Activated naive CD4-positive, alpha-beta T cell treated with anti-CD3 and anti-CD28 coated beads for 36 hours (primary cell): ENCODE results near the gene ATP6V1C2. TPM values are rescaled to one million over a fixed set of nuclear protein-coding genes. Genes with fewer than 3 reads are reported as not detected.
"Not testable (repeated sequence)": the region's sequence is repeated elsewhere in the genome, so short reads cannot be mapped to it uniquely, and the experiment has no call there.

ENCODE experiments used
- CTCF ChIA-PET: fragments of 350-600 bp; sonication (Branson Sonifier 250); formaldehyde crosslinking; loops from one replicate; lab custom pipeline; 2021; ENCODE audit warnings: antibody characterized with exemption; lab: Charles Lee
- DNase-seq: peaks from one replicate; pipeline ENCODE4 v3.0.0-alpha.2; 2020
- H3K27ac Mint-ChIP-seq: one replicate; pipeline ENCODE4 v1.8.0; 2021; ENCODE audit warnings: mild to moderate bottlenecking, mixed read lengths
- H3K27me3 Mint-ChIP-seq: one replicate; pipeline ENCODE4 v1.8.0; 2021; ENCODE audit warnings: low read depth, mixed read lengths
- H3K36me3 Mint-ChIP-seq: one replicate; pipeline ENCODE4 v1.8.0; 2021; ENCODE audit warnings: low read depth, mixed read lengths
- H3K4me1 Mint-ChIP-seq: one replicate; pipeline ENCODE4 v1.8.0; 2021; ENCODE audit warnings: low read depth, mixed read lengths
- H3K4me3 Mint-ChIP-seq: one replicate; pipeline ENCODE4 v1.8.0; 2021; ENCODE audit warnings: mild to moderate bottlenecking, moderate library complexity, mixed read lengths
- H3K9me3 Mint-ChIP-seq: one replicate; pipeline ENCODE4 v1.8.0; 2021; ENCODE audit warnings: mixed read lengths
- intact Hi-C: fragments of 100-400 bp; cut with micrococcal nuclease; formaldehyde crosslinking; loops from one replicate; pipeline ENCODE4 v1.15.1; 2023
- total RNA-seq, 2 experiments: library from RNA; stranded (reverse); gene quantifications; one replicate each; pipeline ENCODE4 v1.2.3, GENCODE V29; 2021

The ATP6V1C2 gene
- total RNA-seq, 2 experiments from 2014 or later = not detected

DNA sequence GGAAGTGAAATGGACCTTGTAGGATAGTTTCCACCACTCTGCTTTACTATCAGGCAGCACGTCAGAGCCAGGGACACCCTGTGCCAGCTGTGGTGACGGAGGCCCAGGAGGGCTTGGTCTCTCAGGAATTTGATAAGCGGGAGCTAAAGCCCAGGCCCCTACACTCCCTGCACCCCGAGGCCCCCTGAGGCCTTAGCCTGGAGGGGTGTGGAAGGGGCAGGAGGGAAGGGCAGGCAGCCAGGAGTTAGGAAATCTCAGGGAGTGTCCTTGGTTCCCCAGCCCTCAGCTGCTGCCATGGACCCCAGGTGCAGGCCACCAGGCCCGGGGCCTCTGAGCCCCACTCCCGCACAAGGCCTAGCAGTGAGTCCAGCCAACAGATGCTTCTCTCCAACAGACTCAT is 53.0 kb downstream of the ATP6V1C2 start:
- intact Hi-C loops = no loop called here
- CTCF ChIA-PET = no interaction called here
- no peaks in the 10 kb centered on the region for H3K4me1 Mint-ChIP-seq
- no peaks in the 10 kb centered on the region for H3K36me3 Mint-ChIP-seq
- no peaks in the 10 kb centered on the region for H3K9me3 Mint-ChIP-seq
- DNase-seq = no peak
- H3K4me3 Mint-ChIP-seq = no peak overlapping the region
- no peak overlapping the region for H3K27ac Mint-ChIP-seq
- no peaks in the 10 kb centered on the region for H3K27me3 Mint-ChIP-seq

DNA sequence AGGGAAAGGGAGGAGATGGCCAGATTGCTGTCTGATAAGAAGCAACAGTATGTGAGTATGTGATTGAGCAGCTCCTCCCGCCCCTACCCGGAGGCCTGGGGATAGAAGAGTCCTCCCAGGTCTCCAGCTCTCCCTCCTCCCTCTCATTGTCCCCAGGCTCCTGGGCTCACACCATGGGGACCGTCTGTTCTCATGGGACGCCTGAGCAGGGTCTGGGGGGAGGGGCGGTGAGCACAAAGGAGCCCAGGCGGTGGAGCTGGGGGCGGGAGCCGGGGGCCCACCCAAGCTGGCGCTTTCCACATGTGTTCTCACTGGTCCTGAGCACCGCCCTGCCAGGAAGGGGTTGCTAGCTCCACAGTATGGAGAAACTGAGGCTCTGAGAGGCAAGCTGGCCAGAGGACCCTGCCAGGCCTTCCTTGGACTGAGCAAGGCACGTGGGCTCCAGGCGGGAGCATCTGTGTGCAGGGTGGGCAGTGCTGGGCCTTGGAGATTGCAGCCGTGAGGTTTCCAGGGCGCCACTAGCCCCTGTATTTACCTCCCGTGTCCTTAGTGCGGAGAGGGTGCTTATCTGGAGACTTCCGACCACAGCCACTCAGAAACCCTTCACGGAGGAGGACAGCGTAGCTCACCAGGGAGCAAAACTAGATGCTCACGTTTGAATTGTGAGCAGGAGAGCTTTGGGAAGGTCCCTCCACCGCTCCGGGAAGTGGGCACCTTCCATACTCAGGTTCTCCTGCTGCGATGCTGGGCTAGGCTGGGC is 53.8 kb downstream of the ATP6V1C2 start:
- CTCF ChIA-PET = no interaction called here
- no peak overlapping the region for H3K27ac Mint-ChIP-seq
- H3K9me3 Mint-ChIP-seq = no peaks in the 10 kb centered on the region
- DNase-seq = no peak
- intact Hi-C loops = no loop called here
- no peaks in the 10 kb centered on the region for H3K4me1 Mint-ChIP-seq
- H3K27me3 Mint-ChIP-seq = no peaks in the 10 kb centered on the region
- peaks cover 4% of the 10 kb centered on the region for H3K36me3 Mint-ChIP-seq
- no peak overlapping the region for H3K4me3 Mint-ChIP-seq

DNA sequence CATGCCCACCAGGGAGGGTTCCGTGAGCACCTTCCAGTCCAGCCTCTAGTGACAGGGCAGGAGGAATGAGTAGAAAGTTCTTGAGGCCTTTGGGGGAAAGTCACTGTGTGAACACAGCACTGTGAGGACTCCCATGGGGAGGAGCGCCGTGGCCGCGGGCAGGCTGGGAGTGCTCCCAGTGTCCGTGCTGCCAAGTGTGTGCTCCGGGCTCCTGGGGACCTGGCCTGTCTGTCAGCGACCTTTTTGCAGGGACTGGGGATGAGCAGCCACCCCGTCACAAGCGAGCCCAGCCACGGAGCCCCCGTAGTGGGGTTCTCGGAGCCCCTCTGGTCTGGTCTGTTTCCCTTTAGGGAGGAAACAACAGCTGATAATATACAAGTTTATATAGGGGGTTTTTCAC is 54.4 kb downstream of the ATP6V1C2 start:
- H3K36me3 Mint-ChIP-seq = peaks cover 7% of the 10 kb centered on the region
- intact Hi-C loops = no loop called here
- H3K4me3 Mint-ChIP-seq = no peak overlapping the region
- DNase-seq = no peak
- no peak overlapping the region for H3K27ac Mint-ChIP-seq
- no peaks in the 10 kb centered on the region for H3K27me3 Mint-ChIP-seq
- no peaks in the 10 kb centered on the region for H3K9me3 Mint-ChIP-seq
- no peaks in the 10 kb centered on the region for H3K4me1 Mint-ChIP-seq
- CTCF ChIA-PET = no interaction called here

DNA sequence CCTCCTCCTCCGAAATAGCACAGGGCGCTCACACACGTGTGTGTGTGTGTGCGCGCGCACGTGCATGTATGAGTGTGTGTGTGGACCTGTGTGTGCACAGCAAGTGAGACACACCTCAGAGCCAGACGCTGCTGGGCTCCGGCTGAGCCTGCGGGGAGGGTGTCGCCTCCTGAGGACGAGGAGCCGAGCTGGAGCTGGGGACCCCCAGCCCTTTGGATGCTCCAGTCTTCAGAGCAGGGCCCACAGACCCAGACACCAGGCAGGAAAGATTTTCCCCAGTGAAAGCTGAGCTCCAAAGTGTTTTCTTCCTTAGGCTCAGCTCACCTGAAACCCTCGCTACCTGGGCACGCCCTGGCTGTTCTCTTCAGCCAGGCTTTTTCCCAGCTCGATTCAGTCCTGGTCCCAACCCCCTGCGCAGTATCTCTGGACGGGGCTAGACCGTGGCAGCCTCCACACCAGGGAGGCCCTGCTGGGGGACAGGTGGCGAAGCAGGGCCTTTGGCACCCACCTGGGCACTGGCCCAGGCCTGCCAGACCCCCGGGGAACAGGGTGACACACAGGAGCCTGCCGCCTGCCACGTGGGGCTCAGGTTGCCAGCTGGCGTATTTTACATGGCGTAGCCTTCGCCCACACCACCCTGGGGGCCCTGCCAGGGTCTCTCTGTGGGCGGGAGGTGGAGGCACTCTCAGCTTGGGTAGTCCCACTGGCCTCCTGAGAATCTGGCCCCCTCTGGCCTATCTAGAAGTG is 55.0 kb downstream of the ATP6V1C2 start:
- H3K9me3 Mint-ChIP-seq = no peaks in the 10 kb centered on the region
- no peaks in the 10 kb centered on the region for H3K4me1 Mint-ChIP-seq
- no peak overlapping the region for H3K4me3 Mint-ChIP-seq
- peaks cover 10% of the 10 kb centered on the region for H3K36me3 Mint-ChIP-seq
- no peak for DNase-seq
- H3K27ac Mint-ChIP-seq = no peak overlapping the region
- CTCF ChIA-PET = no interaction called here
- no peaks in the 10 kb centered on the region for H3K27me3 Mint-ChIP-seq
- intact Hi-C loops = no loop called here

DNA sequence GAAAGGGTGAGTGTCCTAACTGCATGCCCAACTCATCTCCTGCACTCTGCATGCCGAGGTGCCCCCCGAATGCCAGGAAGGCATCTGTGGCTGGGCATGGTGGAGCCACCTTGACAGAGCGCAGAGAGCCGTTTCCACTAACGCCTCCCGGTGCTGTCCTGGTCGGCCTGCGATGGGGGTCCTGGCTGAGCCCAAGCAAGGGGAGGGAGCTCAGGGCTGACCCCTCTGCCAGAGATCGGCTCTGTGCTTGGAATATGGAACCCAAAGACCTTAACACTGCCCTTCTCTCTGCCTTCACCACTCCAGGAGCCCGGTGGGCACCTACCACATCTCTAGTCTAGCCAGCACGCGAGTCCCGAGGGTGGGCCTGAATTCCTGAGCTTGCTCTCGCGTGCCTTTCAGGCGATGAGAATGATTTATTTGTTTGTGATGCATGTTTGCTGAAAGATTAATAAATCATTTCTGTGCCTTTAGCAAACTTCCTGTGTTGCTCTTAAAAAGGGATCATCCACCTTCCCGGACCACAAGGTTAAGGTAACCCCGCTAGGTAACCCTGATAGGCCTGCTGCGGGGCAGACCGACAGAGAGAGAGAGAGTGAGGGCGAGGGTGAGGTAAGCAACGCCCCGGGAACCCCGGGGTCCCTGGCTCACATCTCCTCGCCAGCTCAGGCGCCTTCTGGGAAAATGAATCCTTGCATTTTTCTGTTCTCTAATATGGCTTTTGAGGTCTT is 55.8 kb downstream of the ATP6V1C2 start:
- CTCF ChIA-PET = no interaction called here
- intact Hi-C loops = no loop called here
- H3K27ac Mint-ChIP-seq = no peak overlapping the region
- H3K4me3 Mint-ChIP-seq = no peak overlapping the region
- no peaks in the 10 kb centered on the region for H3K9me3 Mint-ChIP-seq
- no peak for DNase-seq
- H3K4me1 Mint-ChIP-seq = no peaks in the 10 kb centered on the region
- H3K36me3 Mint-ChIP-seq = peaks cover 13% of the 10 kb centered on the region
- no peaks in the 10 kb centered on the region for H3K27me3 Mint-ChIP-seq

DNA sequence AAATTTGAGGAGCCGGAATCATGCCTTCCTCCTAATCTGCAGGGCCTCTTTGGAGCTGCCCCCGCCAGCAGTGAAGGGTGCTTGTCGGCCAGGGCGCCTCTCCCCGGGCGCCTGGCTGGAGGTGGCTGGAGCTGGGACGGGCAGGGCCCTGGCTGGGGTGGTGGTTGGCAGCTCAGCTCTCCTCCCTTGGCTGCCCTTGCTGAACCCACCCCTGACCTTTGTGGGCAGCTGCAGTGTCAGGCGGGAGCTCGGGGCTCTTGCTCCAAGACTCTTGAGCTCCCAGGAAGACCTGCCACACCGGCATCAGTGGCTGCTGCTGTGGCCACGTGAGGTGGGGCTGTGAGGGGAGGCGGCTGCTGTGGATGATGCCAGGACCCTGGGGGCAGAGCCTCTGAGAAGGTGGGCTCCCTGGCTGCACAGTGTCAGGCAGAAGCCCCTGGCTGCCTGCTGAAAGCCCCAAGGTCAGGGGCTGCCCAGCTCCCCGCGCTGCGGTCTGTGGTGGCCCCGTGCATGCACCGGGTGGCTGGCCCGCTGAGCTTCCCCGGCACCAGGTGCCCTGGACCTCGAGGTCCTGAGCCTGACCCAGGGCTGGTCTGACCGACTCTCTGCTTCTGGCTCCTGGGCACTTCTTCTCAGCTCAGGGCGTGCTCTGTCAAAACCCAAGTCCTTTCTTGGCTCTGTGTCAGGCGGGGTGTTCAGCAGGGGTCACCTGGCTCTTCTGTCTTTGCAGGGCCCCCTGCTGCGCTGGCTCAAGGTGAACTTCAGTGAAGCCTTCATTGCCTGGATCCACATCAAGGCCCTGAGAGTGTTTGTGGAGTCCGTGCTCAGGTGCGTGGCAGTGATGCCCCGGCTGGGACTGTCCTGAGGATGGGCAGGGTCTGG is 56.7 kb downstream of the ATP6V1C2 start:
- H3K9me3 Mint-ChIP-seq = no peaks in the 10 kb centered on the region
- intact Hi-C loops = no loop called here
- DNase-seq = no peak
- H3K36me3 Mint-ChIP-seq = peaks cover 16% of the 10 kb centered on the region
- no peaks in the 10 kb centered on the region for H3K4me1 Mint-ChIP-seq
- H3K27me3 Mint-ChIP-seq = no peaks in the 10 kb centered on the region
- CTCF ChIA-PET = no interaction called here
- H3K27ac Mint-ChIP-seq = no peak overlapping the region
- H3K4me3 Mint-ChIP-seq = no peak overlapping the region

DNA sequence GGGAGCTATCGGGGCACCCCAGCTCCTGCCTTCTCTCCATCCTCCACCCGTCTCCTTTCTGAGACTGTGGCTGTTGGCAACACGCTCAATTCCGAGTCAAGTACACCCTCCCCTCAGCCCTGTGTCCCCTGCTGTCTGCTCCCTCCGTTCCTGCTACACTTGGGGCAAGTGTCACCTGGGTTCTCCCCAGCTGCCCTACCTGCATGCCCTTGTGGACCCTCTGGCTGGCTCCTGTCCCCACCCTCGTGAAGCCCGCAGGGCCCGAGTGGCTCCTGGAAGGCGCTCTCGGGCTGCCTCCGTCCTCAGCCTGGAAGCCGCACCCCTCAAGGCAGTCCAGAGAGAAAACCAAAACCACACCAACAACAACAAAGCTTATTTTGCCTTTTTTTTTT is 57.3 kb downstream of the ATP6V1C2 start:
- DNase-seq = no peak
- intact Hi-C loops = no loop called here
- H3K27ac Mint-ChIP-seq = no peak overlapping the region
- H3K4me3 Mint-ChIP-seq = no peak overlapping the region
- H3K27me3 Mint-ChIP-seq = no peaks in the 10 kb centered on the region
- H3K36me3 Mint-ChIP-seq = peaks cover 16% of the 10 kb centered on the region
- H3K9me3 Mint-ChIP-seq = no peaks in the 10 kb centered on the region
- CTCF ChIA-PET = no interaction called here
- H3K4me1 Mint-ChIP-seq = no peaks in the 10 kb centered on the region

DNA sequence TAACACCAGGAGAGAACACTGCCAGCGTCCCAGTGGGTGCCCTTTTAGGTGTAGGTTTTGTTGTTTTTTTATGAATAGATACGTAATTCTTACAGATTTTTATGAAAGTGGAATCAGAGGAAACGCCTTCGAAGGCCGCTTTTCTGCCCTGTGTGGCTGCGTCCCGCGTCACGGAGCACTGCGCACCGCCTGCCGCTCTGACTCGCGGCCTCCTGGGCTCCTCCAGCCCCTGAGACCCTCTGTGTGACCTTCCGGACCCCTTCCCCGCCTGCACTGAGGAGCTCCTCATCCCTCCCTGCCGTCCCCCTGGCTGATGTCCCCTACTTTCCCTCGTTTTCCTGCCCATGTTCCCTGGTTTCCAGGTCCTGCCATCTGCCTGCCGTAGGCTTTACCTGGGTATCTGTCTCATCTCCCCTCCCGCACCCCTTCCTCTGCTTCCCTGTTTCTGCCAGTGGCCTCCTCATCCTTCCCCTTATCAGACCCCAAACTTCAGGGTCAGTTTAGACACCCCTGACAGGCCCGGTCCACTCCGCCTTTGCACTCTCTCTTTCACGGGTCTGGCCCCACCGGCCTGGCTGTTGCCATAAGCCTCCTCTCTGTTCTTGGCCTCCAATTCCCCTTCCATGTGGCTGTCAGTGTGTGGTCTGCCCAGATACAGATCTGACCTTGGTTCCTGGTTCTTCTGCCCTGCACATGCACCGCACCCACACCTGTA is 58.5 kb downstream of the ATP6V1C2 start:
- Mint-ChIP-seq H3K9me3 (no peaks in the 10 kb centered on the region), H3K36me3 (peaks cover 24% of the 10 kb centered on the region), H3K4me1 (no peaks in the 10 kb centered on the region), H3K4me3 (no peak overlapping the region), H3K27ac (no peak overlapping the region), H3K27me3 (no peaks in the 10 kb centered on the region)
- CTCF ChIA-PET = no interaction called here
- no peak for DNase-seq
- intact Hi-C loops = no loop called here

DNA sequence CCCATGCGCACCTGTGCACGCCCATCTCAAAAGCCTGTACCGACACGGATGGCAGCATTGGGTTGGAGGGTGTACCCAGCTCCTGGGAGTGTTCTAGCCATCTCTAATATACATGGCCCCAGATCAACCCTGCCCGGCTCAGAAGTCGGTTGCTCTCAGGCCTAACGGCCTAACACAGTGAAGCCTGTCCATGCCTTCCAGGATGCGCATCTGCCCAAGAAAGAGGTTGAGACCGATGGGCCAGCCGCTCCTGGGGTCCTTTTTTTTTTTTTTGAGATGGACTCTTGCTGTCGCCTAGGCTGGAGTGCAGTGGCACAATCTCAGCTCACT is 59.0 kb downstream of the ATP6V1C2 start:
- no peak for DNase-seq
- Mint-ChIP-seq H3K4me3 (no peak overlapping the region), H3K36me3 (peaks cover 24% of the 10 kb centered on the region), H3K27ac (no peak overlapping the region), H3K4me1 (no peaks in the 10 kb centered on the region), H3K27me3 (no peaks in the 10 kb centered on the region), H3K9me3 (no peaks in the 10 kb centered on the region)
- CTCF ChIA-PET = no interaction called here
- intact Hi-C loops = no loop called here

DNA sequence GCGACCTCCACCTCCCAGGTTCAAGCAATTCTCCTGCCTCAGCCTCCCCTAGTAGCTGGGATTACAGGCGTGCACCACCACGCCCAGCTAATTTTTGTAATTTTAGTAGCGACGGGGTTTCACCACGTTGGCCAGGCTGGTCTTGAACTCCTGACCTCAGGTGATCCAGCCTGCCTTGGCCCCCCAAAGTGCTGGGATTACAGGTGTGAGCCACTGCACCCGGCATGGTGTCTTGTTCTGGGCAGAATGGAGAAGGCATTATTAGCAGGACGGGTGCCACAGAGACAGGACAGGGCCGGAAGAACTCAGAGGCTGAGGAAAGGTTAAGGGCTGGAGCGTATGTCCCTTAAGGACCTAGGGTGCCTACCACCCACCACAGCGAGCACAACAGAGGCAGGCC is 59.4 kb downstream of the ATP6V1C2 start:
- H3K27ac Mint-ChIP-seq, intact Hi-C loops: not testable (repeated sequence)

DNA sequence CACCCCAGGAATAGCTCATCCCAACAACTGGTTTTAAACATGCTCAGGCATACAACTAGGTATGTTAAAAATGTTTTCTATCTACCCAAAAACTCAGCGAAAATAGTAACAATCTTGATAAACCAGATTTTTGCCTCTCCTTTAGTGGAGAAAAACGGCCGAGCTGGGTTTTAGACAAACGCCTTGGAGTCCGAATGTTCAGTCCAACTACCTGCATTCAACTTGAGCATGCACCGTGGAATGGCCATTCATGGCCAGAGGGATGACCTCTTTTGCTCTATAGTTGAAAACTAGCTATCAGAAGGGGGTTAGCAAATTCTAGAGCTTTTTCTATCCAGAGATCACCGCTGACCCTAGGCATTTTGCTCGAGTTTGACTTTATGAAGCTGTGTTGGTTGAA is 60.3 kb downstream of the ATP6V1C2 start:
- CTCF ChIA-PET = no interaction called here
- H3K4me3 Mint-ChIP-seq = no peak overlapping the region
- H3K27ac Mint-ChIP-seq = no peak overlapping the region
- H3K9me3 Mint-ChIP-seq = no peaks in the 10 kb centered on the region
- H3K4me1 Mint-ChIP-seq = no peaks in the 10 kb centered on the region
- H3K27me3 Mint-ChIP-seq = no peaks in the 10 kb centered on the region
- intact Hi-C loops = no loop called here
- peaks cover 31% of the 10 kb centered on the region for H3K36me3 Mint-ChIP-seq
- no peak for DNase-seq

More for the DNA sequence above, 59.4 kb downstream of the ATP6V1C2 start:
- CTCF ChIA-PET, H3K4me3 Mint-ChIP-seq, H3K27me3 Mint-ChIP-seq, H3K9me3 Mint-ChIP-seq, DNase-seq, H3K4me1 Mint-ChIP-seq: not testable (repeated sequence)
- H3K36me3 Mint-ChIP-seq = peaks cover 24% of the 10 kb centered on the region

DNA sequence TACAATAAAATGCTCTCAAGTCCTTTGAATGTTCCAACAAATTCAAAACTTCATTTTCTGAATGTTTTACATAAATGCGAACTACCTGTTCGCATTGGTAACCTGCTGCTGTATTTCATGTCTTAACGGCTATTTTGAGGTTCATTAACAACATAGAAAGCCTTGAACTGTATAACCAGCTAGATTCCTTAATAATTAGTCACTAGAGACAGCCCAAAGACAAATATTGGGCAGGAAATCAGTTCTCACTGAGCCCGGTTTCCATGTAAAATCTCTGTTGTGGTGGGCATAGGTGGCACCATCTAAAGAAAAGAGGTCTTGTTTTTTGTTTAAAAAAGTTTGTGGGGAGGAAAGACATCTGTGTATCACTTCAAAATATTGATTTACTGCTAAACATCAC is 62.0 kb downstream of the ATP6V1C2 start:
- no peak for DNase-seq
- no peaks in the 10 kb centered on the region for H3K27me3 Mint-ChIP-seq
- CTCF ChIA-PET = no interaction called here
- no peak overlapping the region for H3K4me3 Mint-ChIP-seq
- no peaks in the 10 kb centered on the region for H3K4me1 Mint-ChIP-seq
- peaks cover 45% of the 10 kb centered on the region for H3K36me3 Mint-ChIP-seq
- no peaks in the 10 kb centered on the region for H3K9me3 Mint-ChIP-seq
- intact Hi-C loops = no loop called here
- no peak overlapping the region for H3K27ac Mint-ChIP-seq
